HEK293 (cell line): Measurements from ENCODE around the gene DLG2.

Source experiments
- CTCF ChIA-PET: fragments of 350-600 bp; formaldehyde crosslinking; extraction: SDS; loops from one replicate; lab custom pipeline; 2021; ENCODE audit warnings: antibody characterized with exemption; lab: Yijun Ruan, JAX
- POLR2A ChIA-PET: fragments of 300-600 bp; formaldehyde crosslinking; extraction: SDS; loops from one replicate; lab custom pipeline; 2020; ENCODE audit warnings: antibody characterized with exemption, inconsistent platforms; lab: Yijun Ruan, JAX
- H3K27ac ChIP-seq: fragments of 200-500 bp; sonication (Bioruptor generic); 2 replicates; pipeline ENCODE4 v1.5.1; 2014; ENCODE audit warnings: low read depth, low read length, control low read depth, inconsistent platforms; ENCODE audit errors: extremely low read depth
- H3K36me3 ChIP-seq, 2 experiments: fragments of 200-500 bp in 1 of 2; sonication (Bioruptor generic) in 1 of 2; 1 replicate in 1 of 2; 2 replicates in 1 of 2; pipeline ENCODE4 v1.5.1; 2014 to 2017; ENCODE audit warnings: inconsistent platforms in 2 of 2, low read length in 2 of 2; ENCODE audit not compliant: control insufficient read depth in 2 of 2, insufficient read depth in 1 of 2
- H3K4me1 ChIP-seq: fragments of 200-500 bp; sonication (Bioruptor generic); 2 replicates; pipeline ENCODE4 v1.5.1; 2014; ENCODE audit warnings: mild to moderate bottlenecking, low read length, inconsistent platforms; ENCODE audit not compliant: control insufficient read depth, insufficient read depth
- H3K4me3 ChIP-seq: 2 replicates; pipeline ENCODE4 v1.5.1; 2011; ENCODE audit warnings: low read depth, mild to moderate bottlenecking, control low read depth, low read length, moderate library complexity
- H3K9me3 ChIP-seq: fragments of 200-500 bp; sonication (Bioruptor generic); 2 replicates; pipeline ENCODE4 v1.5.1; 2014; ENCODE audit warnings: low read depth, low read length, inconsistent platforms; ENCODE audit not compliant: control insufficient read depth, insufficient read depth
- GFI1B ChIP-seq: fragments of 450-650 bp; formaldehyde crosslinking; IDR thresholded peaks from 2 replicates; pipeline ENCODE4 v1.5.1; 2016; ENCODE audit warnings: missing biosample characterization, missing genetic modification characterization
- KLF8 ChIP-seq: fragments of 450-650 bp; formaldehyde crosslinking; IDR thresholded peaks from 2 replicates; pipeline ENCODE4 v1.5.1; 2016; ENCODE audit warnings: missing biosample characterization, missing genetic modification characterization
- KLF9 ChIP-seq: fragments of 450-650 bp; formaldehyde crosslinking; IDR thresholded peaks from 2 replicates; pipeline ENCODE4 v1.5.1; 2016; ENCODE audit warnings: missing biosample characterization, missing genetic modification characterization, low read depth
- MZF1 ChIP-seq: fragments of 450-650 bp; formaldehyde crosslinking; IDR thresholded peaks from 2 replicates; pipeline ENCODE4 v1.5.1; 2017; ENCODE audit warnings: missing biosample characterization, missing genetic modification characterization, borderline replicate concordance
- ZBTB1 ChIP-seq: fragments of 450-650 bp; formaldehyde crosslinking; IDR thresholded peaks from 2 replicates; pipeline ENCODE4 v1.5.1; 2016; ENCODE audit warnings: missing biosample characterization, missing genetic modification characterization
- ZFP3 ChIP-seq: fragments of 450-650 bp; formaldehyde crosslinking; IDR thresholded peaks from 2 replicates; pipeline ENCODE4 v1.5.1; 2016; ENCODE audit warnings: low read depth, missing biosample characterization, missing genetic modification characterization
- ZNF112 ChIP-seq: fragments of 450-650 bp; formaldehyde crosslinking; IDR thresholded peaks from 2 replicates; pipeline ENCODE4 v1.5.0; 2017; ENCODE audit warnings: missing biosample characterization, missing genetic modification characterization
- ZNF138 ChIP-seq: fragments of 450-650 bp; formaldehyde crosslinking; IDR thresholded peaks from 2 replicates; pipeline ENCODE4 v1.5.1; 2016; ENCODE audit warnings: missing biosample characterization, missing genetic modification characterization, borderline replicate concordance
- ZNF521 ChIP-seq: fragments of 450-650 bp; formaldehyde crosslinking; IDR thresholded peaks from 2 replicates; pipeline ENCODE4 v1.5.1; 2017; ENCODE audit warnings: missing biosample characterization, mild to moderate bottlenecking, missing genetic modification characterization
- ZNF549 ChIP-seq: fragments of 450-650 bp; IDR thresholded peaks from 2 replicates; pipeline ENCODE4 v1.5.1; 2018; ENCODE audit warnings: missing biosample characterization, missing genetic modification characterization, mild to moderate bottlenecking, inconsistent platforms, moderate library complexity
- ZNF660 ChIP-seq: fragments of 450-650 bp; IDR thresholded peaks from 2 replicates; pipeline ENCODE4 v1.5.1; 2018; ENCODE audit warnings: missing biosample characterization, mild to moderate bottlenecking, missing genetic modification characterization
- ZNF792 ChIP-seq: fragments of 450-650 bp; formaldehyde crosslinking; IDR thresholded peaks from 2 replicates; pipeline ENCODE4 v1.5.1; 2016; ENCODE audit warnings: missing biosample characterization, missing genetic modification characterization
- TF ChIP-seq, protein P1 (sequence below): fragments of 450-650 bp; formaldehyde crosslinking; IDR thresholded peaks from 2 replicates; pipeline ENCODE4 v1.5.1; 2016; ENCODE audit warnings: missing biosample characterization, missing genetic modification characterization
- TF ChIP-seq, protein P2 (sequence below): fragments of 450-650 bp; formaldehyde crosslinking; conservative IDR thresholded peaks from 2 replicates; pipeline ENCODE4 v1.5.1; 2016; ENCODE audit warnings: low read depth, missing biosample characterization, missing genetic modification characterization
- TF ChIP-seq, protein P3 (sequence below): fragments of 450-650 bp; formaldehyde crosslinking; IDR thresholded peaks from 2 replicates; pipeline ENCODE4 v1.5.1; 2016; ENCODE audit warnings: missing biosample characterization, missing genetic modification characterization
- TF ChIP-seq, protein P4 (sequence below): fragments of 450-650 bp; formaldehyde crosslinking; IDR thresholded peaks from 2 replicates; pipeline ENCODE4 v1.5.1; 2016; ENCODE audit warnings: missing biosample characterization, missing genetic modification characterization
- TF ChIP-seq, protein P5 (sequence below): fragments of 450-650 bp; formaldehyde crosslinking; IDR thresholded peaks from 2 replicates; pipeline ENCODE4 v1.5.1; 2016; ENCODE audit warnings: missing biosample characterization, missing genetic modification characterization, borderline replicate concordance

DLG2 gene

DNA sequence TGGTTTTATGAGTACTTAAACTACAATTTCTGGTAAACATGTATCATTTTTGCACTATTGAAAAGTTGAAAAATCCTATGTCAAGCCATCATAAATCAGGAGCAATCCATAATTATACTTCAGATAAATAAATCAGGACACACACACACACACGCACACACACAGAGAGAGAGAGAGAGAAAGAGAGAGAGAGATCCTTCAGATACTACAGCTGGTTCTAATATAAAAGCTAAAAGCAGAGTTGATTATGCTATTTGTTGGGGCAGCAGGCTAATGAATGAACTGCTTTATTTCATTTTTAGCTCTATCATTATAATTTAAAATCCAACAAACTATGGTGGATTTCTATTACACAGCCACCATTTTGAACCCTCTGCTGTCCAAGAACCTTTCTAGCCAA lies 2018.6 kb downstream of the DLG2 start:
- ChIA-PET CTCF (no interaction called here), POLR2A (no interaction called here)
- H3K27ac ChIP-seq, result no peak overlapping the region
- H3K36me3 ChIP-seq, result no peaks in the 10 kb centered on the region
- H3K9me3 ChIP-seq, result no peaks in the 10 kb centered on the region
- no peak overlapping the region for H3K4me3 ChIP-seq
- H3K4me1 ChIP-seq, result no peaks in the 10 kb centered on the region
- no peak for TF ChIP-seq GFI1B (tag by site-specific recombination)

DNA sequence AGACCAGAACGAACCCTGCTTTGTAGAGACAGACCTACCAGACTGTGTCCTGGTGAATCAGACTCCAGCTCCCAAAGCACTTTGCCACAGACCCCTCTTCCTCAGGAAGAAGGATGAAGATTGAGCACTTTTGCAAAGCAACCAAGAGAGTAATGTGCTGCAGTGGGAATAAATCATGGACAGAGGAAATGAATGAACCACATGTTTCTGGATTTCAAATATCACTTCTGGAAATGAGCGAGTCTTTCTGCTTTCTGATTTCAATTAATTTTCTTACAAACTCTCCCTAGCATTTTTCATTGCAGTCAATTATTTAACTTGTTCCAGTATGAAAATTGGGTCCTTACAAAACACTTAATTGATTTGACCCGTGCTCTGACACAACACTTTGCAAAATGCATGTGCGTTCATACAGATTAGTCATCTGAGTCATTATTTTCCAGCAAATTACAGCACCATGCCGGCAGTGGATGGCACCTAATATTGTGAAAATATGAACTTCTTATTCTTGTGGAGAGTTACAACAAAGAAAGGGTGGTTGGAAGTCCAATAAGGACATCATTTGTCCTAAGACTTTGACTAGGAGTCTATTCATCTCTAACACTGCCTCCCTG lies 2025.1 kb downstream of the DLG2 start:
- CTCF ChIA-PET, result no interaction called here
- POLR2A ChIA-PET, result no interaction called here
- Histone ChIP-seq H3K27ac (no peak overlapping the region), H3K36me3 (no peaks in the 10 kb centered on the region), H3K4me1 (no peaks in the 10 kb centered on the region), H3K9me3 (no peaks in the 10 kb centered on the region), H3K4me3 (no peak overlapping the region)
- TF ChIP-seq, protein P1, sequence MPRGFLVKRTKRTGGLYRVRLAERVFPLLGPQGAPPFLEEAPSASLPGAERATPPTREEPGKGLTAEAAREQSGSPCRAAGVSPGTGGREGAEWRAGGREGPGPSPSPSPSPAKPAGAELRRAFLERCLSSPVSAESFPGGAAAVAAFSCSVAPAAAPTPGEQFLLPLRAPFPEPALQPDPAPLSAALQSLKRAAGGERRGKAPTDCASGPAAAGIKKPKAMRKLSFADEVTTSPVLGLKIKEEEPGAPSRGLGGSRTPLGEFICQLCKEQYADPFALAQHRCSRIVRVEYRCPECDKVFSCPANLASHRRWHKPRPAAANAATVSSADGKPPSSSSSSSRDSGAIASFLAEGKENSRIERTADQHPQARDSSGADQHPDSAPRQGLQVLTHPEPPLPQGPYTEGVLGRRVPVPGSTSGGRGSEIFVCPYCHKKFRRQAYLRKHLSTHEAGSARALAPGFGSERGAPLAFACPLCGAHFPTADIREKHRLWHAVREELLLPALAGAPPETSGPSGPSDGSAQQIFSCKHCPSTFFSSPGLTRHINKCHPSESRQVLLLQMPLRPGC (tag by site-specific recombination), result no peak
- no peak for TF ChIP-seq ZNF549
- TF ChIP-seq KLF9 (tag by site-specific recombination), result no peak
- TF ChIP-seq, protein P2, sequence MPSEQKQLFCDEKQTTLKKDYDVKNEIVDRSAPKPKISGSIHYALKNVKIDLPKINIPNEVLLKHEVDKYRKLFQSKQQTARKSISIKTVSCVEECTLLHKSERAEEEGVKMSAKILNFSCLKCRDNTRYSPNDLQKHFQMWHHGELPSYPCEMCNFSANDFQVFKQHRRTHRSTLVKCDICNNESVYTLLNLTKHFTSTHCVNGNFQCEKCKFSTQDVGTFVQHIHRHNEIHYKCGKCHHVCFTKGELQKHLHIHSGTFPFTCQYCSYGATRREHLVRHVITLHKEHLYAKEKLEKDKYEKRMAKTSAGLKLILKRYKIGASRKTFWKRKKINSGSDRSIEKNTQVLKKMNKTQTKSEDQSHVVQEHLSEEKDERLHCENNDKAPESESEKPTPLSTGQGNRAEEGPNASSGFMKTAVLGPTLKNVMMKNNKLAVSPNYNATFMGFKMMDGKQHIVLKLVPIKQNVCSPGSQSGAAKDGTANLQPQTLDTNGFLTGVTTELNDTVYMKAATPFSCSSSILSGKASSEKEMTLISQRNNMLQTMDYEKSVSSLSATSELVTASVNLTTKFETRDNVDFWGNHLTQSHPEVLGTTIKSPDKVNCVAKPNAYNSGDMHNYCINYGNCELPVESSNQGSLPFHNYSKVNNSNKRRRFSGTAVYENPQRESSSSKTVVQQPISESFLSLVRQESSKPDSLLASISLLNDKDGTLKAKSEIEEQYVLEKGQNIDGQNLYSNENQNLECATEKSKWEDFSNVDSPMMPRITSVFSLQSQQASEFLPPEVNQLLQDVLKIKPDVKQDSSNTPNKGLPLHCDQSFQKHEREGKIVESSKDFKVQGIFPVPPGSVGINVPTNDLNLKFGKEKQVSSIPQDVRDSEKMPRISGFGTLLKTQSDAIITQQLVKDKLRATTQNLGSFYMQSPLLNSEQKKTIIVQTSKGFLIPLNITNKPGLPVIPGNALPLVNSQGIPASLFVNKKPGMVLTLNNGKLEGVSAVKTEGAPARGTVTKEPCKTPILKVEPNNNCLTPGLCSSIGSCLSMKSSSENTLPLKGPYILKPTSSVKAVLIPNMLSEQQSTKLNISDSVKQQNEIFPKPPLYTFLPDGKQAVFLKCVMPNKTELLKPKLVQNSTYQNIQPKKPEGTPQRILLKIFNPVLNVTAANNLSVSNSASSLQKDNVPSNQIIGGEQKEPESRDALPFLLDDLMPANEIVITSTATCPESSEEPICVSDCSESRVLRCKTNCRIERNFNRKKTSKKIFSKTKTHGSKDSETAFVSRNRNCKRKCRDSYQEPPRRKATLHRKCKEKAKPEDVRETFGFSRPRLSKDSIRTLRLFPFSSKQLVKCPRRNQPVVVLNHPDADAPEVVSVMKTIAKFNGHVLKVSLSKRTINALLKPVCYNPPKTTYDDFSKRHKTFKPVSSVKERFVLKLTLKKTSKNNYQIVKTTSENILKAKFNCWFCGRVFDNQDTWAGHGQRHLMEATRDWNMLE (tag by site-specific recombination), result no peak
- TF ChIP-seq, protein P3, sequence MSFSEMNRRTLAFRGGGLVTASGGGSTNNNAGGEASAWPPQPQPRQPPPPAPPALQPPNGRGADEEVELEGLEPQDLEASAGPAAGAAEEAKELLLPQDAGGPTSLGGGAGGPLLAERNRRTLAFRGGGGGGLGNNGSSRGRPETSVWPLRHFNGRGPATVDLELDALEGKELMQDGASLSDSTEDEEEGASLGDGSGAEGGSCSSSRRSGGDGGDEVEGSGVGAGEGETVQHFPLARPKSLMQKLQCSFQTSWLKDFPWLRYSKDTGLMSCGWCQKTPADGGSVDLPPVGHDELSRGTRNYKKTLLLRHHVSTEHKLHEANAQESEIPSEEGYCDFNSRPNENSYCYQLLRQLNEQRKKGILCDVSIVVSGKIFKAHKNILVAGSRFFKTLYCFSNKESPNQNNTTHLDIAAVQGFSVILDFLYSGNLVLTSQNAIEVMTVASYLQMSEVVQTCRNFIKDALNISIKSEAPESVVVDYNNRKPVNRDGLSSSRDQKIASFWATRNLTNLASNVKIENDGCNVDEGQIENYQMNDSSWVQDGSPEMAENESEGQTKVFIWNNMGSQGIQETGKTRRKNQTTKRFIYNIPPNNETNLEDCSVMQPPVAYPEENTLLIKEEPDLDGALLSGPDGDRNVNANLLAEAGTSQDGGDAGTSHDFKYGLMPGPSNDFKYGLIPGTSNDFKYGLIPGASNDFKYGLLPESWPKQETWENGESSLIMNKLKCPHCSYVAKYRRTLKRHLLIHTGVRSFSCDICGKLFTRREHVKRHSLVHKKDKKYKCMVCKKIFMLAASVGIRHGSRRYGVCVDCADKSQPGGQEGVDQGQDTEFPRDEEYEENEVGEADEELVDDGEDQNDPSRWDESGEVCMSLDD (tag by site-specific recombination), result no peak
- no peak for TF ChIP-seq ZNF138
- TF ChIP-seq, protein P4, sequence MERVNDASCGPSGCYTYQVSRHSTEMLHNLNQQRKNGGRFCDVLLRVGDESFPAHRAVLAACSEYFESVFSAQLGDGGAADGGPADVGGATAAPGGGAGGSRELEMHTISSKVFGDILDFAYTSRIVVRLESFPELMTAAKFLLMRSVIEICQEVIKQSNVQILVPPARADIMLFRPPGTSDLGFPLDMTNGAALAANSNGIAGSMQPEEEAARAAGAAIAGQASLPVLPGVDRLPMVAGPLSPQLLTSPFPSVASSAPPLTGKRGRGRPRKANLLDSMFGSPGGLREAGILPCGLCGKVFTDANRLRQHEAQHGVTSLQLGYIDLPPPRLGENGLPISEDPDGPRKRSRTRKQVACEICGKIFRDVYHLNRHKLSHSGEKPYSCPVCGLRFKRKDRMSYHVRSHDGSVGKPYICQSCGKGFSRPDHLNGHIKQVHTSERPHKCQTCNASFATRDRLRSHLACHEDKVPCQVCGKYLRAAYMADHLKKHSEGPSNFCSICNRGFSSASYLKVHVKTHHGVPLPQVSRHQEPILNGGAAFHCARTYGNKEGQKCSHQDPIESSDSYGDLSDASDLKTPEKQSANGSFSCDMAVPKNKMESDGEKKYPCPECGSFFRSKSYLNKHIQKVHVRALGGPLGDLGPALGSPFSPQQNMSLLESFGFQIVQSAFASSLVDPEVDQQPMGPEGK, result no peak
- no peak for TF ChIP-seq ZNF112 (tag by site-specific recombination)
- no peak for TF ChIP-seq ZBTB1 (tag by site-specific recombination)
- TF ChIP-seq KLF8 (tag by site-specific recombination), result no peak
- no peak for TF ChIP-seq ZNF792 (tag by site-specific recombination)
- TF ChIP-seq MZF1, result no peak
- TF ChIP-seq, protein P5, sequence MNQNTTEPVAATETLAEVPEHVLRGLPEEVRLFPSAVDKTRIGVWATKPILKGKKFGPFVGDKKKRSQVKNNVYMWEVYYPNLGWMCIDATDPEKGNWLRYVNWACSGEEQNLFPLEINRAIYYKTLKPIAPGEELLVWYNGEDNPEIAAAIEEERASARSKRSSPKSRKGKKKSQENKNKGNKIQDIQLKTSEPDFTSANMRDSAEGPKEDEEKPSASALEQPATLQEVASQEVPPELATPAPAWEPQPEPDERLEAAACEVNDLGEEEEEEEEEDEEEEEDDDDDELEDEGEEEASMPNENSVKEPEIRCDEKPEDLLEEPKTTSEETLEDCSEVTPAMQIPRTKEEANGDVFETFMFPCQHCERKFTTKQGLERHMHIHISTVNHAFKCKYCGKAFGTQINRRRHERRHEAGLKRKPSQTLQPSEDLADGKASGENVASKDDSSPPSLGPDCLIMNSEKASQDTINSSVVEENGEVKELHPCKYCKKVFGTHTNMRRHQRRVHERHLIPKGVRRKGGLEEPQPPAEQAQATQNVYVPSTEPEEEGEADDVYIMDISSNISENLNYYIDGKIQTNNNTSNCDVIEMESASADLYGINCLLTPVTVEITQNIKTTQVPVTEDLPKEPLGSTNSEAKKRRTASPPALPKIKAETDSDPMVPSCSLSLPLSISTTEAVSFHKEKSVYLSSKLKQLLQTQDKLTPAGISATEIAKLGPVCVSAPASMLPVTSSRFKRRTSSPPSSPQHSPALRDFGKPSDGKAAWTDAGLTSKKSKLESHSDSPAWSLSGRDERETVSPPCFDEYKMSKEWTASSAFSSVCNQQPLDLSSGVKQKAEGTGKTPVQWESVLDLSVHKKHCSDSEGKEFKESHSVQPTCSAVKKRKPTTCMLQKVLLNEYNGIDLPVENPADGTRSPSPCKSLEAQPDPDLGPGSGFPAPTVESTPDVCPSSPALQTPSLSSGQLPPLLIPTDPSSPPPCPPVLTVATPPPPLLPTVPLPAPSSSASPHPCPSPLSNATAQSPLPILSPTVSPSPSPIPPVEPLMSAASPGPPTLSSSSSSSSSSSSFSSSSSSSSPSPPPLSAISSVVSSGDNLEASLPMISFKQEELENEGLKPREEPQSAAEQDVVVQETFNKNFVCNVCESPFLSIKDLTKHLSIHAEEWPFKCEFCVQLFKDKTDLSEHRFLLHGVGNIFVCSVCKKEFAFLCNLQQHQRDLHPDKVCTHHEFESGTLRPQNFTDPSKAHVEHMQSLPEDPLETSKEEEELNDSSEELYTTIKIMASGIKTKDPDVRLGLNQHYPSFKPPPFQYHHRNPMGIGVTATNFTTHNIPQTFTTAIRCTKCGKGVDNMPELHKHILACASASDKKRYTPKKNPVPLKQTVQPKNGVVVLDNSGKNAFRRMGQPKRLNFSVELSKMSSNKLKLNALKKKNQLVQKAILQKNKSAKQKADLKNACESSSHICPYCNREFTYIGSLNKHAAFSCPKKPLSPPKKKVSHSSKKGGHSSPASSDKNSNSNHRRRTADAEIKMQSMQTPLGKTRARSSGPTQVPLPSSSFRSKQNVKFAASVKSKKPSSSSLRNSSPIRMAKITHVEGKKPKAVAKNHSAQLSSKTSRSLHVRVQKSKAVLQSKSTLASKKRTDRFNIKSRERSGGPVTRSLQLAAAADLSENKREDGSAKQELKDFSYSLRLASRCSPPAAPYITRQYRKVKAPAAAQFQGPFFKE (tag by site-specific recombination), result no peak
- TF ChIP-seq ZNF660 (tag by site-specific recombination), result no peak
- no peak for TF ChIP-seq ZFP3 (tag by site-specific recombination)
- TF ChIP-seq ZNF521 (tag by site-specific recombination), result no peak
